Upper lobe of left lung (tissue), 6 donors: ENCODE measurements around the gene HAO1. TPM values are rescaled to one million over a fixed set of nuclear protein-coding genes. Genes with fewer than 3 reads are reported as not detected.
A peak's percentile ranks its signal among the peaks of the same experiment; 100 is the strongest.

Experiments used
- ATAC-seq, 2 donors: fragments of 200-7000 bp; cut with Tn5 transposase; one replicate each; pipeline ENCODE4 v1.9.1; 2022; ENCODE audit warnings: mild to moderate bottlenecking in 2 of 2, moderate library complexity in 2 of 2; ENCODE audit not compliant: low FRiP score in 2 of 2
- DNase-seq, 2 donors: peaks; one replicate each; pipeline ENCODE4 v3.0.0-alpha.2; 2019 to 2020
- H3K27ac ChIP-seq, 4 donors: fragments of 200-600 bp; sonication (generic); one replicate each; pipeline ENCODE4 v1.5.1; 2016 to 2019
- H3K27me3 ChIP-seq, 4 donors: fragments of 200-600 bp; sonication (generic); one replicate each; pipeline ENCODE4 v1.5.1; 2017 to 2019
- H3K36me3 ChIP-seq, 4 donors: fragments of 200-600 bp; sonication (generic); one replicate each; pipeline ENCODE4 v1.5.1; 2016 to 2019
- H3K4me1 ChIP-seq, 4 donors: fragments of 200-600 bp; sonication (generic); one replicate each; pipeline ENCODE4 v1.5.1; 2018 to 2019
- H3K4me3 ChIP-seq, 4 donors: fragments of 200-600 bp; sonication (generic); one replicate each; pipeline ENCODE4 v1.5.1; 2017 to 2019; ENCODE audit warnings: mild to moderate bottlenecking in 2 of 4, moderate library complexity in 1 of 4
- H3K9me3 ChIP-seq, 4 donors: fragments of 200-600 bp; sonication (generic); one replicate each; pipeline ENCODE4 v1.5.1; 2018 to 2019
- CTCF ChIP-seq, 6 experiments: fragments of 450-650 bp in 4 of 6; fragments of 200-600 bp in 2 of 6; sonication (generic) in 2 of 6; IDR thresholded peaks; one replicate each; pipeline ENCODE4 v1.5.1; 2016 to 2019; ENCODE audit warnings: antibody characterized with exemption in 6 of 6
- EP300 ChIP-seq, 4 donors: sonication (generic); formaldehyde crosslinking; IDR thresholded peaks; one replicate each; pipeline ENCODE4 v1.5.1; 2017; ENCODE audit warnings: antibody characterized with exemption in 4 of 4, control low read depth in 2 of 4
- POLR2A ChIP-seq, 4 donors: fragments of 450-650 bp; IDR thresholded peaks; one replicate each; pipeline ENCODE4 v1.5.1; 2016 to 2017; ENCODE audit warnings: antibody characterized with exemption in 4 of 4, mild to moderate bottlenecking in 2 of 4
- POLR2AphosphoS5 ChIP-seq, 2 donors: sonication (generic); formaldehyde crosslinking; IDR thresholded peaks; one replicate each; pipeline ENCODE4 v1.5.1; 2017; ENCODE audit warnings: antibody characterized with exemption in 2 of 2
- WGBS, 2 donors: methylation state at CpG; one replicate each; pipeline ENCODE4 v1.1.5; 2017 to 2018; 5-methylcytosine and 5-hydroxymethylcytosine counted together
- total RNA-seq, 6 donors: library from RNA; depleted of rRNA in 4 of 6; stranded (reverse); fragments of >200 nt in 4 of 6; gene quantifications; one replicate each; pipeline versions ENCODE4 v1.1.0 to v1.2.1, GENCODE V29; 2016 to 2021
- donor health status: DM: no; HTN: no; CAD: no; lungs with moderate emphysema.
- donor health status: DM: no; HTN: yes; CAD: no; lungs with severe emphysema.

HAO1 gene
- total RNA-seq, 6 donors from 2014 or later = 0.13 TPM; not detected in 5

- no peaks in the 10 kb centered on the region for H3K9me3 ChIP-seq
- no peaks in the 10 kb centered on the region for H3K36me3 ChIP-seq
- peaks cover 0 to 4% (median 0%) of the 10 kb centered on the region in 4 donors for H3K4me1 ChIP-seq
- DNase-seq (no peak), ATAC-seq (no peak)
- TF ChIP-seq POLR2A (IDR thresholded peaks at IDR 0.05) (no peak), CTCF (IDR thresholded peaks at IDR 0.05) (no peak), POLR2AphosphoS5 (IDR thresholded peaks at IDR 0.05) (no peak), EP300 (IDR thresholded peaks at IDR 0.05) (no peak)
- 47 to 72% methylated on average over 3 of the region's 3 CpGs for WGBS, 2 donors
- no peak overlapping the region for H3K27ac ChIP-seq
- H3K27me3 ChIP-seq = no peaks in the 10 kb centered on the region
- no peak overlapping the region for H3K4me3 ChIP-seq
Measured at GRCh38 chr20:7912551-7912950, 27.7 kb downstream of the HAO1 start.

- no peaks in the 10 kb centered on the region for H3K27me3 ChIP-seq
- ATAC-seq (no peak), DNase-seq (no peak)
- H3K4me3 ChIP-seq = no peak overlapping the region
- H3K36me3 ChIP-seq = no peaks in the 10 kb centered on the region
- TF ChIP-seq POLR2AphosphoS5 (IDR thresholded peaks at IDR 0.05) (no peak), POLR2A (IDR thresholded peaks at IDR 0.05) (no peak), EP300 (IDR thresholded peaks at IDR 0.05) (no peak), CTCF (IDR thresholded peaks at IDR 0.05) (no peak)
- WGBS, 2 donors = 81% methylated on average over 10 of the region's 10 CpGs
- no peak overlapping the region for H3K27ac ChIP-seq
- peaks cover 0 to 4% (median 0%) of the 10 kb centered on the region in 4 donors for H3K4me1 ChIP-seq
- H3K9me3 ChIP-seq = no peaks in the 10 kb centered on the region
Measured at GRCh38 chr20:7911586-7912330, 28.5 kb downstream of the HAO1 start.

GRCh38 chr20:7908905-7909304 lies 31.4 kb downstream of the HAO1 start:
- no peak for DNase-seq
- TF ChIP-seq POLR2A (IDR thresholded peaks at IDR 0.05) (no peak), CTCF (IDR thresholded peaks at IDR 0.05) (no peak), EP300 (IDR thresholded peaks at IDR 0.05) (no peak), POLR2AphosphoS5 (IDR thresholded peaks at IDR 0.05) (no peak)
- no peak overlapping the region for H3K27ac ChIP-seq
- H3K27me3 ChIP-seq = no peaks in the 10 kb centered on the region
- H3K36me3 ChIP-seq = no peaks in the 10 kb centered on the region
- H3K9me3 ChIP-seq = no peaks in the 10 kb centered on the region
- 61 to 67% methylated on average over 4 of the region's 4 CpGs for WGBS, 2 donors
- ATAC-seq = no peak
- no peak overlapping the region for H3K4me3 ChIP-seq
- H3K4me1 ChIP-seq = peaks cover 0 to 4% (median 0%) of the 10 kb centered on the region in 4 donors

GRCh38 chr20:7903429-7903828 lies 36.8 kb downstream of the HAO1 start:
- no peaks in the 10 kb centered on the region for H3K4me1 ChIP-seq
- no peaks in the 10 kb centered on the region for H3K9me3 ChIP-seq
- no peak overlapping the region for H3K4me3 ChIP-seq
- no peaks in the 10 kb centered on the region for H3K27me3 ChIP-seq
- H3K27ac ChIP-seq = no peak overlapping the region
- TF ChIP-seq EP300 (IDR thresholded peaks at IDR 0.05) = no peak
- no peak for TF ChIP-seq POLR2AphosphoS5 (IDR thresholded peaks at IDR 0.05)
- no peak for TF ChIP-seq POLR2A (IDR thresholded peaks at IDR 0.05)
- TF ChIP-seq CTCF (IDR thresholded peaks at IDR 0.05) = no peak
- WGBS, 2 donors = 50 to 89% methylated on average over 1 of the region's 1 CpG
- DNase-seq (peak in 1 of 2 donors; percentile 2), ATAC-seq (no peak)
- no peaks in the 10 kb centered on the region for H3K36me3 ChIP-seq

- DNase-seq = no peak
- WGBS, 2 donors = 70 to 85% methylated on average over 2 of the region's 2 CpGs
- no peak overlapping the region for H3K27ac ChIP-seq
- H3K9me3 ChIP-seq = no peaks in the 10 kb centered on the region
- no peaks in the 10 kb centered on the region for H3K27me3 ChIP-seq
- H3K36me3 ChIP-seq = no peaks in the 10 kb centered on the region
- H3K4me1 ChIP-seq = no peaks in the 10 kb centered on the region
- H3K4me3 ChIP-seq = no peak overlapping the region
- no peak for ATAC-seq
- TF ChIP-seq CTCF (IDR thresholded peaks at IDR 0.05) (no peak), POLR2A (IDR thresholded peaks at IDR 0.05) (no peak), EP300 (IDR thresholded peaks at IDR 0.05) (no peak)
Measured at GRCh38 chr20:7902879-7903278, 37.4 kb downstream of the HAO1 start.
